ENCODE results near the gene C1orf141.

Gene C1orf141

DNA sequence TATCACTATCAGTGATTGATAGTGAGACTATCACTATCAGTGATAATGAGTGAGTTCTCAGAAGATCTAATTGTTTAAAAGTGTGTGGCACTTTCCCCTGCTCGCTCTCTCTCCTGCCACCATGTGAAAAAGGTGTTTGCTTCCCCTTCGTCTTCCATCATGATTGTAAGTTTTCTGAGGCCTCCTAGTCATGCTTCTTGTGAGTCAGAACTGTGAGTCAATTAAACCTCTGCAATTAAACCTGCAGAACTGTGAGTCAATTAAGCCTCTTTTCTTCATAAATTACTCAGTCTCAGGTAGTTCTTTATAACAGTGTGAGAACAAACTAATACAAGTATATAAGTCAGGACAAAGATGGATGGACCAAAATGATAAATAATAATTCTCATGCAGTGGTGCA, 24.5 kb upstream of the C1orf141 start:
- H3K9ac ChIP-seq (ENCODE audit: low read length) = no peak overlapping the region
- no peak overlapping the region for H3K4me3 ChIP-seq (ENCODE audit: low read length)
- H4K20me1 ChIP-seq (ENCODE audit: insufficient read depth, low read length) = no peaks in the 10 kb centered on the region
- no peaks in the 10 kb centered on the region for H3K9me2 ChIP-seq (replicated peaks; ENCODE audit: insufficient read depth, low read length)
- H3F3A ChIP-seq (ENCODE audit: insufficient read depth, low read length) = no peaks in the 10 kb centered on the region
- no peaks in the 10 kb centered on the region for H3K9me3 ChIP-seq (replicated peaks; ENCODE audit: insufficient read depth, low read length)
- H3K27me3 ChIP-seq (replicated peaks; ENCODE audit: insufficient read depth, low read length) = no peaks in the 10 kb centered on the region
- H2AFZ ChIP-seq (ENCODE audit: low read length) = no peak overlapping the region
- H3K4me1 ChIP-seq (ENCODE audit: low read length) = no peaks in the 10 kb centered on the region
- H3K4me2 ChIP-seq (ENCODE audit: low read depth, low read length) = no peak overlapping the region
- H3K79me2 ChIP-seq (ENCODE audit: low read length) = no peaks in the 10 kb centered on the region
- TF ChIP-seq EZH2 (optimal IDR thresholded peaks at IDR 0.05; ENCODE audit: low read depth, low read length) = no peak
- no peak for TF ChIP-seq EZH2phosphoT487 (IDR thresholded peaks at IDR 0.05; ENCODE audit: low read length)
- TF ChIP-seq, protein P1, sequence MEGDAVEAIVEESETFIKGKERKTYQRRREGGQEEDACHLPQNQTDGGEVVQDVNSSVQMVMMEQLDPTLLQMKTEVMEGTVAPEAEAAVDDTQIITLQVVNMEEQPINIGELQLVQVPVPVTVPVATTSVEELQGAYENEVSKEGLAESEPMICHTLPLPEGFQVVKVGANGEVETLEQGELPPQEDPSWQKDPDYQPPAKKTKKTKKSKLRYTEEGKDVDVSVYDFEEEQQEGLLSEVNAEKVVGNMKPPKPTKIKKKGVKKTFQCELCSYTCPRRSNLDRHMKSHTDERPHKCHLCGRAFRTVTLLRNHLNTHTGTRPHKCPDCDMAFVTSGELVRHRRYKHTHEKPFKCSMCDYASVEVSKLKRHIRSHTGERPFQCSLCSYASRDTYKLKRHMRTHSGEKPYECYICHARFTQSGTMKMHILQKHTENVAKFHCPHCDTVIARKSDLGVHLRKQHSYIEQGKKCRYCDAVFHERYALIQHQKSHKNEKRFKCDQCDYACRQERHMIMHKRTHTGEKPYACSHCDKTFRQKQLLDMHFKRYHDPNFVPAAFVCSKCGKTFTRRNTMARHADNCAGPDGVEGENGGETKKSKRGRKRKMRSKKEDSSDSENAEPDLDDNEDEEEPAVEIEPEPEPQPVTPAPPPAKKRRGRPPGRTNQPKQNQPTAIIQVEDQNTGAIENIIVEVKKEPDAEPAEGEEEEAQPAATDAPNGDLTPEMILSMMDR (IDR thresholded peaks at IDR 0.05; ENCODE audit: low read length) = no peak
- H3K36me3 ChIP-seq (replicated peaks; ENCODE audit: insufficient read depth, low read length) = no peaks in the 10 kb centered on the region
- H3K27ac ChIP-seq (ENCODE audit: low read length) = no peak overlapping the region
- no peak for DNase-seq

DNA sequence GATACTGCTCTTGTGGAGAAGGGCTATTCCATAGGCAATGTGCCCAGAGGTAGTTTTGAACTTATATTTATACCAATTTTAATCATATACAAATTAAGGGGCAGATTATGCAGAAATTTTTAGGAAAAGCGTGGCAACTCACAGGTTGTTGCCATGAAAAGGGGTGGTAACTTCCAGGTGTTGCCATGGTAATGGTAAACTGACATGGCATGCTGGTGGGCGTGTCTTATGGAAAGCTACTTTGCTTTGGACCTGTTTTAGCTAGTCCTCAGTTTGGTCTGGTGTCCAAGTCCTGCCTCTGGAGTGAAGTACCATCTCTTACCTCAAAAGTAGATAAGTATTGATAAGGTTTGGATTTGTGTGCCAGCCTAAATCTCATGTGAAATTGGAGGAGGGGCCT, 23.6 kb upstream of the C1orf141 start:
- Histone ChIP-seq H3K9me2 (replicated peaks; ENCODE audit: insufficient read depth, low read length) (no peaks in the 10 kb centered on the region), H2AFZ (ENCODE audit: low read length) (no peak overlapping the region), H3K79me2 (ENCODE audit: low read length) (no peaks in the 10 kb centered on the region), H3F3A (ENCODE audit: insufficient read depth, low read length) (no peaks in the 10 kb centered on the region), H3K36me3 (replicated peaks; ENCODE audit: insufficient read depth, low read length) (no peaks in the 10 kb centered on the region), H3K4me1 (ENCODE audit: low read length) (no peaks in the 10 kb centered on the region), H3K4me2 (ENCODE audit: low read depth, low read length) (no peak overlapping the region), H3K4me3 (ENCODE audit: low read length) (no peak overlapping the region), H3K27me3 (replicated peaks; ENCODE audit: insufficient read depth, low read length) (no peaks in the 10 kb centered on the region), H4K20me1 (ENCODE audit: insufficient read depth, low read length) (no peaks in the 10 kb centered on the region), H3K27ac (ENCODE audit: low read length) (no peak overlapping the region), H3K9me3 (replicated peaks; ENCODE audit: insufficient read depth, low read length) (no peaks in the 10 kb centered on the region), H3K9ac (ENCODE audit: low read length) (no peak overlapping the region)
- TF ChIP-seq EZH2phosphoT487 (IDR thresholded peaks at IDR 0.05; ENCODE audit: low read length) (no peak), EZH2 (optimal IDR thresholded peaks at IDR 0.05; ENCODE audit: low read depth, low read length) (no peak)
- TF ChIP-seq, protein P1 (IDR thresholded peaks at IDR 0.05; ENCODE audit: low read length) = no peak
- no peak for DNase-seq

DNA sequence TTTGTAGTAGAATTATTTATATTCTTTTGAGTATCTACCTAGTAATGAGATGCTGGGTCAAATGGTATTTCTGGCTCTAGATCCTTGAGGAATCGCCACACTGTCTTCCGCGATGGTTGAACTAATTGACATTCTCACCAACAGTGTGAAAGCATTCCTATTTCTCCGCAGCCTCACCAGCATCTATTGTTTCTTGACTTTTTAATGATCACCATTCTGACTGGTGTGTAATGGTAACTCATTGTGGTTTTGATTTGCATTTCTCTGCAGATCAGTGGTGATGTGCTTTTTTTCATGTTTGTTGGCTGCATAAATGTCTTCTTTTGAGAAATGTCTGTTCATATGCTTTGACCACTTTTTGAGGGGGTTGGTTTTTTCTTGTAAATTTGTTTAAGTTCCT, 16.2 kb upstream of the C1orf141 start:
- Histone ChIP-seq H3K9me2 (replicated peaks; ENCODE audit: insufficient read depth, low read length) (no peaks in the 10 kb centered on the region), H3K27me3 (replicated peaks; ENCODE audit: insufficient read depth, low read length) (no peaks in the 10 kb centered on the region), H4K20me1 (ENCODE audit: insufficient read depth, low read length) (no peaks in the 10 kb centered on the region), H3K9me3 (replicated peaks; ENCODE audit: insufficient read depth, low read length) (no peaks in the 10 kb centered on the region), H3K36me3 (replicated peaks; ENCODE audit: insufficient read depth, low read length) (no peaks in the 10 kb centered on the region), H2AFZ (ENCODE audit: low read length) (no peak overlapping the region), H3F3A (ENCODE audit: insufficient read depth, low read length) (no peaks in the 10 kb centered on the region), H3K9ac (ENCODE audit: low read length) (no peak overlapping the region), H3K27ac (ENCODE audit: low read length) (no peak overlapping the region), H3K4me1 (ENCODE audit: low read length) (peaks cover 4% of the 10 kb centered on the region; the same call in 1 of the 2 replicates), H3K4me3 (ENCODE audit: low read length) (no peak overlapping the region), H3K79me2 (ENCODE audit: low read length) (no peaks in the 10 kb centered on the region), H3K4me2 (ENCODE audit: low read depth, low read length) (no peak overlapping the region)
- no peak for DNase-seq
- TF ChIP-seq EZH2 (optimal IDR thresholded peaks at IDR 0.05; ENCODE audit: low read depth, low read length) = no peak
- no peak for TF ChIP-seq EZH2phosphoT487 (IDR thresholded peaks at IDR 0.05; ENCODE audit: low read length)
- TF ChIP-seq, protein P1 (IDR thresholded peaks at IDR 0.05; ENCODE audit: low read length) = no peak
